HCT116 (cell line): ENCODE data around the gene TMCC1. TPM values are rescaled to one million over a fixed set of nuclear protein-coding genes. Genes with fewer than 3 reads are reported as not detected.

Experiments
- ATAC-seq: fragments of 200-7000 bp; cut with Tn5 transposase; 2 replicates; pipeline ENCODE4 v1.9.1; 2020; ENCODE audit warnings: mild to moderate bottlenecking, moderate library complexity
- BruUV-seq: library from RNA; stranded (reverse); fragments of 400-500 nt; replicated peaks from 2 replicates; lab custom pipeline; 2021; lab: Mats Ljungman, UMichigan
- CTCF ChIA-PET: fragments of 300-600 bp; sonication (Branson Sonifier 250); formaldehyde crosslinking; loops from one replicate; lab custom pipeline; 2021; ENCODE audit warnings: antibody characterized with exemption; lab: Charles Lee
- POLR2A ChIA-PET: fragments of 300-600, 350-600 bp; sonication (Branson Sonifier 250); formaldehyde crosslinking; loops from one replicate; lab custom pipeline; 2021; ENCODE audit warnings: antibody characterized with exemption; lab: Charles Lee
- RAD21 ChIA-PET, 2 experiments: fragments of 300-600 bp; sonication (Branson Sonifier 250); formaldehyde crosslinking; loops; one replicate each; lab custom pipeline; 2023; ENCODE audit warnings: low total read pairs in 2 of 2; ENCODE audit not compliant: uncharacterized antibody in 2 of 2, unreplicated experiment in 2 of 2, low non-redundant PET in 1 of 2; lab: Charles Lee
- DNase-seq: peaks from one replicate; pipeline ENCODE4 v3.0.0-alpha.2; 2010; ENCODE audit warnings: low read depth, low spot score
- H2AFZ ChIP-seq: fragments of 200-600 bp; shearing (Covaris generic), sonication (generic); 2 replicates; pipeline ENCODE4 v1.6.1; 2017; ENCODE audit warnings: low read depth, mixed run types, mixed read lengths, antibody characterized with exemption, low read length; ENCODE audit not compliant: poor library complexity, severe bottlenecking
- H3K27ac ChIP-seq: 2 replicates; pipeline ENCODE4 v1.5.1; 2012; ENCODE audit warnings: low read depth, low read length
- H3K27me3 ChIP-seq: fragments of 200-600 bp; sonication (generic); 2 replicates; pipeline ENCODE4 v1.6.1; 2016; ENCODE audit warnings: mixed run types, low read length, mixed read lengths; ENCODE audit not compliant: insufficient read depth
- H3K36me3 ChIP-seq, 2 experiments: fragments of 200-500 bp in 1 of 2; fragments of 200-600 bp in 1 of 2; sonication (Bioruptor generic) in 1 of 2; sonication (generic) in 1 of 2; 2 replicates each; pipeline versions ENCODE4 v1.5.1 to v1.6.1; 2014 to 2016; ENCODE audit warnings: low read length in 2 of 2, inconsistent platforms in 1 of 2, mixed read lengths in 1 of 2, mixed run types in 1 of 2; ENCODE audit not compliant: insufficient read depth in 2 of 2, control insufficient read depth in 1 of 2
- H3K4me1 ChIP-seq, 2 experiments: fragments of 200-600 bp in 1 of 2; sonication (generic) in 1 of 2; 2 replicates each; pipeline versions ENCODE4 v1.5.1 to v1.6.1; 2012 to 2017; ENCODE audit warnings: low read length in 2 of 2, inconsistent platforms in 1 of 2, mild to moderate bottlenecking in 1 of 2, mixed read lengths in 1 of 2, mixed run types in 1 of 2, moderate library complexity in 1 of 2; ENCODE audit not compliant: insufficient read depth in 2 of 2, control insufficient read depth in 1 of 2
- H3K4me2 ChIP-seq: fragments of 200-600 bp; sonication (generic); 2 replicates; pipeline ENCODE4 v1.6.1; 2017; ENCODE audit warnings: mixed run types, low read length, mixed read lengths
- H3K4me3 ChIP-seq, 2 experiments: fragments of 200-600 bp in 1 of 2; sonication (generic) in 1 of 2; replicated peaks in 1 of 2; 2 replicates each; pipeline ENCODE4 v1.5.1; 2011 to 2016; ENCODE audit warnings: low read length in 2 of 2, control low read depth in 1 of 2, low read depth in 1 of 2, mild to moderate bottlenecking in 1 of 2, mixed read lengths in 1 of 2, mixed run types in 1 of 2
- H3K79me2 ChIP-seq: fragments of 200-600 bp; sonication (generic); 2 replicates; pipeline ENCODE4 v1.6.1; 2017; ENCODE audit warnings: mild to moderate bottlenecking, mixed run types, low read length, moderate library complexity, mixed read lengths; ENCODE audit not compliant: insufficient read depth
- H3K9ac ChIP-seq: fragments of 200-600 bp; sonication (generic); 2 replicates; pipeline ENCODE4 v1.6.1; 2016; ENCODE audit warnings: low read length, mixed read lengths
- H3K9me2 ChIP-seq: fragments of 200-600 bp; sonication (generic), shearing (Covaris generic); 2 replicates; pipeline ENCODE4 v1.6.1; 2017; ENCODE audit warnings: mixed run types, mild to moderate bottlenecking, moderate library complexity; ENCODE audit not compliant: insufficient read depth
- H3K9me3 ChIP-seq, 2 experiments: fragments of 200-500 bp in 1 of 2; fragments of 200-600 bp in 1 of 2; sonication (Bioruptor generic) in 1 of 2; sonication (generic) in 1 of 2; 2 replicates each; pipeline ENCODE4 v1.6.1; 2014 to 2017; ENCODE audit warnings: low read length in 2 of 2, mixed read lengths in 2 of 2, inconsistent platforms in 1 of 2, low read depth in 1 of 2, mild to moderate bottlenecking in 1 of 2, mixed run types in 1 of 2, moderate library complexity in 1 of 2; ENCODE audit not compliant: control insufficient read depth in 1 of 2, insufficient read depth in 1 of 2
- H4K20me1 ChIP-seq: fragments of 200-600 bp; sonication (generic), shearing (Covaris generic); 2 replicates; pipeline ENCODE4 v1.6.1; 2017; ENCODE audit warnings: mixed run types, mild to moderate bottlenecking, moderate library complexity; ENCODE audit not compliant: insufficient read depth
- CBX3 ChIP-seq: IDR thresholded peaks from 2 replicates; pipeline ENCODE4 v1.6.1; 2012; ENCODE audit warnings: low read depth
- CEBPB ChIP-seq: IDR thresholded peaks from 2 replicates; pipeline ENCODE4 v1.6.1; 2012; ENCODE audit warnings: low read depth
- EGR1 ChIP-seq: IDR thresholded peaks from 2 replicates; pipeline ENCODE4 v1.6.1; 2012; ENCODE audit warnings: low read depth
- ELF1 ChIP-seq: IDR thresholded peaks from 2 replicates; pipeline ENCODE4 v1.6.1; 2012; ENCODE audit warnings: low read depth, borderline replicate concordance
- EZH2 ChIP-seq: fragments of 200-600 bp; sonication (generic); IDR thresholded peaks from 2 replicates; pipeline ENCODE4 v1.6.1; 2017; ENCODE audit warnings: antibody characterized with exemption, mixed run types
- EZH2phosphoT487 ChIP-seq: fragments of 200-600 bp; IDR thresholded peaks from 2 replicates; pipeline ENCODE4 v1.6.1; 2018; ENCODE audit warnings: antibody characterized with exemption, borderline replicate concordance
- POLR2A ChIP-seq: IDR thresholded peaks from 2 replicates; pipeline ENCODE4 v1.7.0; 2011; ENCODE audit warnings: borderline replicate concordance; ENCODE audit not compliant: insufficient read depth, insufficient read length; ENCODE audit errors: extremely low read depth
- POLR2AphosphoS5 ChIP-seq: IDR thresholded peaks from 2 replicates; pipeline ENCODE4 v1.6.1; 2011; ENCODE audit warnings: mild to moderate bottlenecking, low read depth, low read length, moderate library complexity
- RAD21 ChIP-seq: IDR thresholded peaks from 2 replicates; pipeline ENCODE4 v1.6.1; 2012; ENCODE audit warnings: low read depth, mild to moderate bottlenecking
- SIN3A ChIP-seq: IDR thresholded peaks from 2 replicates; pipeline ENCODE4 v1.6.1; 2012; ENCODE audit warnings: low read depth
- SP1 ChIP-seq: IDR thresholded peaks from 2 replicates; pipeline ENCODE4 v1.6.1; 2012; ENCODE audit warnings: low read depth
- SRF ChIP-seq: IDR thresholded peaks from 2 replicates; pipeline ENCODE4 v1.6.1; 2012; ENCODE audit warnings: low read depth
- TCF7L2 ChIP-seq: IDR thresholded peaks from 2 replicates; pipeline ENCODE4 v1.7.0; 2011; ENCODE audit warnings: borderline replicate concordance, inconsistent platforms; ENCODE audit not compliant: insufficient read depth, insufficient read length; ENCODE audit errors: extremely low read depth
- YY1 ChIP-seq: IDR thresholded peaks from 2 replicates; pipeline ENCODE4 v1.6.1; 2011; ENCODE audit warnings: low read length, low read depth, moderate library complexity, mild to moderate bottlenecking; ENCODE audit not compliant: insufficient replicate concordance; ENCODE audit errors: extremely low read depth
- ZFX ChIP-seq: fragments of 450-650 bp; IDR thresholded peaks from 2 replicates; pipeline ENCODE4 v1.6.1; 2017
- ZNF274 ChIP-seq: fragments of 200-500 bp; sonication (Bioruptor generic); IDR thresholded peaks from 2 replicates; pipeline ENCODE4 v1.6.1; 2014; ENCODE audit warnings: mild to moderate bottlenecking, low read depth, low read length, inconsistent platforms
- intact Hi-C: fragments of 100-400 bp; cut with micrococcal nuclease; formaldehyde crosslinking; loops from 2 replicates; pipeline ENCODE4 v1.10.0; 2022
- total RNA-seq: library from RNA; stranded (reverse); gene quantifications from one replicate; pipeline ENCODE4 v1.2.1, GENCODE V29; 2021; ENCODE audit not compliant: unreplicated experiment
- TF ChIP-seq, protein P1 (sequence below): IDR thresholded peaks from 2 replicates; pipeline ENCODE4 v1.6.1; 2012
- TF ChIP-seq, protein P2 (sequence below): IDR thresholded peaks from 2 replicates; pipeline ENCODE4 v1.6.1; 2011; ENCODE audit warnings: mild to moderate bottlenecking, low read length, moderate library complexity; ENCODE audit not compliant: insufficient replicate concordance; ENCODE audit errors: extremely low read depth
- TF ChIP-seq, protein P3 (sequence below): IDR thresholded peaks from 2 replicates; pipeline ENCODE4 v1.6.1; 2012

TMCC1 gene
- total RNA-seq, 1 experiment from 2014 or later: 32.5 TPM

DNA sequence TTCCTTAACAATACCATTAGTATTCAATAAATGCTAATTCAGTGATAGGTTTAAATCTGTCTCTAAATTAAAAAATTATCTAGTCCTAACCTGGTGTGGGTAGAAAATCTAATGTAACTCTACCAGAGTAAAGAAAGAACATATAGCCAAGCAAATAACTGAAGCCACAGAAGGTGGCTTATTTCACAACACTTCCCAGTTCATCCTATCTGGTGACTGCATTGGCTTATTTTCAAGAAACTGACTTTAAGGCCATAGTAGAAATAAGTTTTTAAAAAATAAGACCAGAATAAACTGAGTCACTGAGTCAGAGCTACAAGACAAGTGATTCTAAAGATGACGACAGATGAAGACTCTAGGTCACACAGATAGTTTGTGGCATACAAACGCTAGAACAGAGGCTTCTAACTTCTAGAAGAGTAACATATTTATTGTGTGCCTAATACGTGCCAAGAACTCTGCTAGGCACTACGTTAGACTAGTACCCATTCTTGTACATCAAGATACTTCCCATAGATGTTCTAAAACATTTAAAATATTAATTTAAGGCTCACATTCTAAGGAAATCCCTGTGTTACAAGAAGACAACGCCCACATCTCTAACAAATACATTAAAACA is 25.9 kb downstream of the TMCC1 start:
- Histone ChIP-seq H3K4me3 (no peak overlapping the region), H4K20me1 (peaks cover 4% of the 10 kb centered on the region; the same call in 1 of the 2 replicates), H3K4me2 (no peak overlapping the region), H3K27me3 (no peaks in the 10 kb centered on the region), H3K9me2 (no peaks in the 10 kb centered on the region), H2AFZ (no peak overlapping the region), H3K27ac (no peak overlapping the region), H3K9ac (no peak overlapping the region), H3K36me3 (peaks cover 0 to 5% of the 10 kb centered on the region in 2 experiments; a peak in 1 of 4 replicates), H3K79me2 (peaks cover 14% of the 10 kb centered on the region; the same call in 1 of the 2 replicates), H3K9me3 (no peaks in the 10 kb centered on the region), H3K4me1 (no peaks in the 10 kb centered on the region)
- RAD21 ChIA-PET: no interaction called here
- no peak for DNase-seq
- POLR2A ChIA-PET: no interaction called here
- intact Hi-C loops: no loop called here
- TF ChIP-seq POLR2A (no peak), EZH2phosphoT487 (no peak), YY1 (no peak), ZNF274 (no peak), EGR1 (no peak), CEBPB (no peak), SIN3A (no peak)
- no peak for ATAC-seq
- BruUV-seq: no TSS peak
- CTCF ChIA-PET: no interaction called here

DNA sequence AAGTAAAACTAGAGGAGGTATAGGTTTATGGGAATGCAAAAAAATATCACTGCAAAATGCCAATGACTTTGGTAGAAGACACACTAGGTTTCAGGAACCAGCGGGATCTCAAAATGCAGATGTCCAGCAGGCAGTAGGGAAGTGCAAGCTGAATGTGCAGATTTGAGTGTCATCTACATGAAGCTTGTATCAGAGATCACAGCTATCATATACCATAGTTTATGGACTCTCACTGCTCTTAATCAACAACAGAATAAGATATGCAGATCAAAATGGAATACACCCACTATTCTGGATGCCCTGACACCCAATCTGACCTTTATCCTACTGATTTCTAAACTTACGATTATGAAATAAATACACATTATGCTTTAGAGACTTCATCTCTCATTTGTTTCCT is 27.7 kb downstream of the TMCC1 start:
- DNase-seq (no peak), ATAC-seq (no peak)
- ChIA-PET CTCF (no interaction called here), RAD21 (no interaction called here), POLR2A (no interaction called here)
- H3K4me2 ChIP-seq: no peak overlapping the region
- H3K79me2 ChIP-seq: peaks cover 14% of the 10 kb centered on the region; the same call in 1 of the 2 replicates
- no peak overlapping the region for H3K4me3 ChIP-seq
- no TSS peak for BruUV-seq
- no peaks in the 10 kb centered on the region for H3K9me2 ChIP-seq
- intact Hi-C loops: no loop called here
- H4K20me1 ChIP-seq: no peaks in the 10 kb centered on the region
- H3K9ac ChIP-seq: no peak overlapping the region
- no peaks in the 10 kb centered on the region for H3K27me3 ChIP-seq
- H3K4me1 ChIP-seq: no peaks in the 10 kb centered on the region
- no peaks in the 10 kb centered on the region for H3K9me3 ChIP-seq
- H3K27ac ChIP-seq: no peak overlapping the region
- H2AFZ ChIP-seq: no peak overlapping the region
- H3K36me3 ChIP-seq: no peaks in the 10 kb centered on the region
- TF ChIP-seq SRF: no peak
- TF ChIP-seq, protein P1, sequence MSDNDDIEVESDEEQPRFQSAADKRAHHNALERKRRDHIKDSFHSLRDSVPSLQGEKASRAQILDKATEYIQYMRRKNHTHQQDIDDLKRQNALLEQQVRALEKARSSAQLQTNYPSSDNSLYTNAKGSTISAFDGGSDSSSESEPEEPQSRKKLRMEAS: no peak
- TF ChIP-seq ELF1: no peak
- TF ChIP-seq, protein P2, sequence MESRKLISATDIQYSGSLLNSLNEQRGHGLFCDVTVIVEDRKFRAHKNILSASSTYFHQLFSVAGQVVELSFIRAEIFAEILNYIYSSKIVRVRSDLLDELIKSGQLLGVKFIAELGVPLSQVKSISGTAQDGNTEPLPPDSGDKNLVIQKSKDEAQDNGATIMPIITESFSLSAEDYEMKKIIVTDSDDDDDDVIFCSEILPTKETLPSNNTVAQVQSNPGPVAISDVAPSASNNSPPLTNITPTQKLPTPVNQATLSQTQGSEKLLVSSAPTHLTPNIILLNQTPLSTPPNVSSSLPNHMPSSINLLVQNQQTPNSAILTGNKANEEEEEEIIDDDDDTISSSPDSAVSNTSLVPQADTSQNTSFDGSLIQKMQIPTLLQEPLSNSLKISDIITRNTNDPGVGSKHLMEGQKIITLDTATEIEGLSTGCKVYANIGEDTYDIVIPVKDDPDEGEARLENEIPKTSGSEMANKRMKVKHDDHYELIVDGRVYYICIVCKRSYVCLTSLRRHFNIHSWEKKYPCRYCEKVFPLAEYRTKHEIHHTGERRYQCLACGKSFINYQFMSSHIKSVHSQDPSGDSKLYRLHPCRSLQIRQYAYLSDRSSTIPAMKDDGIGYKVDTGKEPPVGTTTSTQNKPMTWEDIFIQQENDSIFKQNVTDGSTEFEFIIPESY: no peak
- no peak for TF ChIP-seq YY1
- no peak for TF ChIP-seq CBX3
- no peak for TF ChIP-seq EZH2phosphoT487
- no peak for TF ChIP-seq SIN3A
- no peak for TF ChIP-seq ZNF274
- TF ChIP-seq EZH2: no peak
- no peak for TF ChIP-seq TCF7L2
- TF ChIP-seq POLR2AphosphoS5: no peak
- TF ChIP-seq EGR1: no peak
- TF ChIP-seq, protein P3, sequence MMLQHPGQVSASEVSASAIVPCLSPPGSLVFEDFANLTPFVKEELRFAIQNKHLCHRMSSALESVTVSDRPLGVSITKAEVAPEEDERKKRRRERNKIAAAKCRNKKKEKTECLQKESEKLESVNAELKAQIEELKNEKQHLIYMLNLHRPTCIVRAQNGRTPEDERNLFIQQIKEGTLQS: no peak
- no peak for TF ChIP-seq ZFX
- no peak for TF ChIP-seq SP1
- TF ChIP-seq RAD21: no peak
- no peak for TF ChIP-seq CEBPB
